HG03521 (cell line): Measurements from ENCODE around the gene NCS1.

ENCODE experiments used
- ATAC-seq: cut with Tn5 transposase; IDR thresholded peaks from one replicate; pipeline ENCODE4 v1.9.1; 2021; ENCODE audit warnings: mild to moderate bottlenecking, moderate library complexity; ENCODE audit not compliant: unreplicated experiment

Gene NCS1

DNA sequence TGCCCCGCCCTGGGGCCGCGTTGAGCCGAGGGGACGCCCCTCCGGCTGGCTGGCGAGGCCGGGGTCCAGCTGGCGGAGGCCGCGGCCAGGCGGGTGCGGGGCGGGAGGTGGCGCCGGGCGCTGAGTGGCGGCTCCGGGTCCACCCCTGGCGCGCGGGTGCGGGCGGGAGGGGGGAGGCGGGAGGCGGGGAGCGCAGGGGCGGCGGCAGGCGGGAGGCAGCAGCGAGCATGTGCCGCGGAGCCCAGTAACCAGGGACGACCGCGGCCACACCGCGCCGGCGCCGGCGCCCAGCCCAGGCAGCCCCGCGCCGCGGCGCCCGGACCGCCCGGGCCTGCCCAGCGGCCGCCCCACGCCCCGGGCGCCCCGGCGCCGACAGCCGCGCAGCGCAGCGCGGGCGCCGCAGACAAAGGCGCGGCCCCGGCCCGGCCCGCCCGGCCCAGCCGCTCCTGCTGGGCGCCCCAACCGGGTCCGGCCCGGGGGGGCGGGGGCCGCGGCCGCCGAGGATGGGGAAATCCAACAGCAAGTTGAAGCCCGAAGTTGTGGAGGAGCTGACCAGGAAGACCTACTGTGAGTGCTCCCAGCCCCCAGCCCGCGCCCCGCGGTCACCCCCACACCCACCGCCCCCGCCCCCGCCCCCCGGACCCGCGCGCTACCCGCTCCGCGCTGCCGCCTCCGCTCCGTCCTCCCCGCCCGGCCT lies at the start of gene NCS1:
TSS of gene NCS1 (plus strand) at position 244 of the 697 bp plus-strand sequence. CDS start at position 504, 260 bp downstream.
- ATAC-seq = no peak

DNA sequence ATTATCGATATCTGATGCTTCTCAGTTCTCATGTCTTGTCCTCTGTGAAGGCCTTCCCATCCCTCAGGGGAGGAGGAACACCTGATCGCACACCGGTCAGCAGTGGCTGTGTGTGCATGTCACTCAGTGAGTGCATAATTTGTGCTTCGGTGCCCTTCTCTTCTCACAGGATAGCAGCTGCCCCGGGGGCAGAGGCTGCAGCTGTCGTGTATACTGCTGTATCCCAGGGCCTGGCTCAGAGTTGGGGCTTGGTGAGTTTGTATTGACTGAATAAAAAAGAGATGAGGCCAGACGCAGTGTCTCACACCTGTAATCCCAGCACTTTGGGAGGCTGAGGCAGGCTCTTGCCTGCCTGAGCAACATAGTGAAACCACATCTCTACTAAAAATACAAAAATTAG lies 49.7 kb upstream of the NCS1 start:
- no peak for ATAC-seq

DNA sequence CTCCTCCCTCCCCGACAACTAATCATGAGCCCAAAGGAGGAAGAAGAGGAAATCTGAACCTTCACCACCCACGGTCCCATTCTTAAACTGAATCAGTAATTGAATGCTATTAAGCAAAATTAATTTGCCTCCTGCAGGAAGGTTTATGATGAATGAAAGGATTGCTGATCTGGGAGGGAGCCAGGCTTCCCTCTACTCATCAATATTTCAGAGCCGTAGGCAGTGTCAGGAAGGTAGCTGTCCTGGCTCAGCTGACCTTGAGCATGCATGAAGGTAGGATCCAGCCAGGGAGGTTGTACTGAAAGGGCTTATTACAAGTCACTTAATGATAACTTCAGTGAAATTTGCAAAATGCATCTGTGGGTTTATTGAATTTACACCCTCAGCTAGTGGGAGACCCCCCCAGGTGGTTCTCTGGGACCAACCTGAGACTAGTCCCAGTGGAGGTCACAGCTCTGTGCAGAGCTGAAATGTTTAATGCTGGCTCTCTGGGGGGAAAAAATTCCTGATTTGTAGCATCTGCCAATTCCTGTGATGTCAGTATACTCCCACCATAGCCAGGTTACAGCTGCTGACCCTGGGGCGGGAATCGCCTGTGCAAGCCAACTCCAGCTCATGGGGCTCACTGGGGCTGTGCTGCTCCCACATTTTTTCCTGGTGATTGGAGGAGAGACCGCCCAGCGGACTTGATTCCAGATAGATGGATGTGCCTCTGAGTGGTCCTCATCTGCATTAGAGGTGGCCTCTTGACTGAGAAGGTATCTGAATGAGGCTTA lies 47.9 kb upstream of the NCS1 start:
- ATAC-seq = no peak

DNA sequence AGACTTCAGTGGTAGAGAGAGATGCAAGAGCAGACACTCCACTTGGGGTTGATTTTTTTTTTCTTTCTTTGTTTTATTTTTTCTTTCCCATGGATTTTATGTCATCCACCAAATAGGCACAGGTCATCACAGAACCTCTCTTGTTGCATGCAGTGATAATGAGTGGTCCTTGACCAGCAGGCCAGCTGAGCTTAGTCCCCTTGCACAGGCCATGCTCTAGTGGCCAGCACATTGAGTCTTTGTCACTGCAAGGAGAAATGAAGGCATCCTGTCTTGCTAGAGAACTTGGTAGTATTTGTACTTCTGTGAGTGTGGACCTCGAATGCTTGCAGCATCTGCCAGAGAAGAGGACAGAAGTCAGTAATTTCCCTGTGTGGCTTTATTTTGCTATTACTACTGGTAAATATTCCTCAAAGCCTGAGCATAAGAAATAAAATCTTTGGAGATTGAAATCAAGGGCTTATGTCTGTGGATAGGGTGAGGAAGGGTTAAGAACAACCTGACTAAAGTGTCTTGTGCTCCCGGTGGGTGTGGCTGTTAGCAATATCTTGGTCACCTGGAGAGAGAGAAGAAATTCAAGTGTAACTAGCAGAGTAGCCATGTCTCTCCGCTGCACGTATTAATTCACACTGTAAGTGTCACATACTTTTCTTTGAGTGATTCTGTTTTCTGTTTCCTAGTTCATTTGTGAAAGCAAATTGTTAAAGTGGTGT lies 45.3 kb upstream of the NCS1 start:
- no peak for ATAC-seq

DNA sequence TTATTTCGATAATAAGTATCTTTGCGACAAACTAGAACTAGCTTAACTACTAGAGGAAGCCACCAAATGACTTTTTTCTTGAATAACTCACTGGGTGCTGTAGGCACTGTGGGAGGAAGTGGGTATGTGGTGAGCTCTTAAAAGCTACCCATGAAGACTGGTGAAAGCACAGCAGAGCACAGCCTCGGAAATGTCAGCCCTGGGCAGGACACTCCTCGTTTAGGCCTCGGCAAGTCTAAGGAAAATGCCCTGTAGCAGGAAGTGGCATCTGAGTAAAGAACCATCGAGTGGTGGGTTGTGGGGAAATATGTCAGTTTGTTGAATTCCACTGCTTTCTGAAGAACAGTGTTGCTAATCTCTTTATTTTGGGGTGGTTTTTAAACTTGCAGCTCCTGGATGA lies 44.0 kb upstream of the NCS1 start:
- no peak for ATAC-seq

DNA sequence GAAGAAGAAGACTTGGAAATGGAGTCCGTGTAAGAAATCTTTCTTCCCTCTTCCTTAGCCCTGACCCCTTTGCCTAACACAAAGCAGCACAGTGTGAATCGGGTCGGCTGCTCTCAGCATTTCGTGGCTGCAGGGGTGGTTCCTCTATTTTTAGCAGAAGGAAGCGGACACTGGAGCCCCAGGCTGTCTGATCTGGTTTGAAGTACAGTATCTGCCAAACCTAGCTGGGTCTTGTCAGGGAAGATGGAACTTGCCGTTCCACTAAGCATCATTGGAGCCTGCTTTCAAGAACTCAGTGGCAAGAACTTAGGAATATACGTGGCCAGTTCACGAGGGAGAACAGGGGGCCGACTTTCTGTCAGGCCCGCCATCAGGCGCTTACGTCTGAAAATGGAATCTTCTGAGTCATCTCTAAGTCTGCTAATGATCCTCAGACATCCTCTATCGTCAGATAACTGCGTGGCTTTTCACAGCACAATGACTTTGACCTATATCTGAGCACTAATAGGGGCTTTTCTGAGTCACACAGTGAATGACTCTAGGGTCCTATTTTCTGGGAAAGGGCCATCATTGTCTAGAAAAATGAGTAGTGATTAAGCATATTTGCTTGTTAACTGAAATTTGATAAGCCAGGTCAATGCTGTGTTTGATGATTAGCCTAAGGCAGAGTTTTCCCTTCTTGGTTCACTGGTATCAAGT lies 43.3 kb upstream of the NCS1 start:
- peak; percentile 61 for ATAC-seq

DNA sequence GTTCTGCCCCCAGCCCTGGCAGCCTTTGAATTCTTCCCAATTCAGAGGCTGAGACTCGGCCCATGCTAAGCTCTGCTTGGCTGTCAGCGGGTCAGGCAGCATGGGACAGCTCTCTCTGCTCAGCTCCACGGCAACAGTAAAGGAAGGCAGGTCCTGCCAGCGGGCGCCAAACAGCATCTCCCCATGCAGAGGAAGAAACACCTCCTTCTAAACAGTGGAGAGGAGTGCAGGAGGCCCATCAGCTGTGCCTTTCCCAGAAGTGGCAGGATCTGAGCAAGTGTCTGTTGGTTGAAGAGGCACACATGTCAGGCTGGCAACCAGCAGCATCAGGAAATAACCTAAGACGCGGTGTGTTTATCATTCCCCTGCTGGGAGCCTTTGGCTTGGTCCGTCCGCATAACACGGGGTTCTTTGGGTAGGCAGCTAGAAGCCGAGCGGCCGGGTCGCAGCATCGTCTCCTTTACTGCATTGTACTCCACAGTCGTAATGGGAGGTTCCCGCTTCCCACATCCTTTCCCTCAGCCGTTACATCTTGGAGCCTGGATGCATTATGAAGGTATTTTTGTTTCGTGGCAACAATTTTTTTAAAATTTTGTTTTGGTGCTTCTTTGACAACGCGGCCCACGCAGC lies 42.7 kb upstream of the NCS1 start:
- ATAC-seq = peak; percentile 18

DNA sequence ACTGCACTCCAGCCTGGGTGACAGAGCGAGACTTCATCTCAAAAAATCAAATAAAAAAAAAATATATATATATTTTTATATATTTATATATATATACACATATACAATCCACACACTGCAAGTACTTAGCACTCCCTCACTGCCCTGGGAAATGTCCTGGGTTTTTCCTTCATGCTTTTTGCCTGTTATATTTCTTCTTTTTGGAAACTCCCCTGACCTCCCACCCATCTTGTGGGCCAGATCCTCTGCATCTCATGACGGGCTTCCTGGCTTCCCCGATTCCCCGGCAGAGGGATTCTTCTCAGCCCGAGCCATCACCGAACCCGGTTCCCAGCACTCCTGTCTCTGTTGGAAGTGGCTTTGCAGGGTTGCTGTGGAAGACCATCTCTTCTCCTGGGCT lies 39.5 kb upstream of the NCS1 start:
- no peak for ATAC-seq

DNA sequence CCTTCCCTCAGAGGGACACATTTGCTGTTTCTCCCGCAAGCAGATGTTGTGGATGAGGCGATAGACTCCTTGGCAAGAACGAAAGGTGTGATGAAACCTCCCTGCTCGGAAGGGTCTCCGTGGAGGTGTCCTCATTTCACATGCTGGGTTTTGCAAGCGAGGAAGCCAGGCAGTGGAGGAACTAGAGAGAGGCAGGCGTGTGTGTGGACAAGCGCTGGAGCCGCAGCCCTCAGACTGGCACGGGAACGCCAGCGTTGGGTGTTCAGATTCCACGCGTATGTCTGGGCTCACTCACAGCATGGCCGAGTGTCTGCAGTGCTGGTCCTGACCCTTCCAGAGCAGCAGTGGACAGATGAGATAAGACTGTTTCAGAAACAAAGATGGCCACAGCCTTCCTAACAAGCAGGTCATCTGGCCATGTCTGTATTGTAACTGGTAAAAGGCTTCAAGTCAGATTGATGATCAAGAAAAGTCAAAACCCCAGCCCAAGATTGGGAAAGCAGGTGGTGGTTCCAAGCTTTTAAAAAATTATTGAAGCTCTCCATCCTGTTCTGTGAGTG lies 35.0 kb upstream of the NCS1 start:
- ATAC-seq = no peak

DNA sequence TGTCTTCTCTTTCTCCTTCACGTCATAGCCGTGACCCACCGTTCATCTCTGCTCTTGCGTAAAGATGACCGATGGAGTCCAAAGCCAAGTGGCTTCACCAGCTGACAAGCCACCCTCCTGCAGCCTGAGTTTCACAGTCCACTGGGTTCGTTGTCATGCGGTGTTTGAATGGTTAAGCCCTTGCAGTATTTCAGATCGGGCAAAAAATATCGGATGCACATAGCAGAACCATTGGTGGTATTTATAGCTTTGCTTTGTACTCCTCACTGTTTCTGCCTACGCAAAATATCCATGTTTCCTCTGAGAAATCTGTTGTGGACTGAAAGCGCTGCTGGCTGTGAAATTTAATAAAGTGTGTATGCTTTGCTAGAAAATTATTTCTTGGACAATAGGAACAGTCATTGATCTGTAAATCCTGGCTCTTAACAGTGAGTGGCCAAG lies 34.5 kb upstream of the NCS1 start:
- no peak for ATAC-seq

DNA sequence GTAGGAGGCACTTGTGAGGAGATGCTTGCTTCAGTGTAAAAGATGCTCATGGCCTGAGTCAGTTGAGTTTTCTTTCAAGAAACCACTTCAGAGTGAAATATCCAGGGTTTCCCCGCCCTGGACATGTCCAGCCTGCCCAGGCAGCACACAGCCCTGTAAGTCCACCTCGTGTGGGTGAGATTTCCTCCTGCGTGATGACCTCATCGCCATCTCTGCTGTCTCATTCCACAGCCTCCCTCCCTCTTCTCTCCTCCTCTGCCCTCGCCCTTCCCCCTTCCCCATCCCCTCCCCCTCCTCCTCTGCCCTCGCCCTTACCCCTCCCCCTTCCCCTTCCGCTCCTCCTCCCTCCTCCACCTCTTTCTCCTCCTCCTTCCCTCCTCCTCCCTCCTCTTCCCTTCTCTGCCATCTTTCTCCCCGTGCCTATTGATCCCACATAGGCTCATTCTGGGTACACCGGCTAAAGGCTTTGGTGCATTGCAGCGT lies 34.0 kb upstream of the NCS1 start:
- no peak for ATAC-seq

DNA sequence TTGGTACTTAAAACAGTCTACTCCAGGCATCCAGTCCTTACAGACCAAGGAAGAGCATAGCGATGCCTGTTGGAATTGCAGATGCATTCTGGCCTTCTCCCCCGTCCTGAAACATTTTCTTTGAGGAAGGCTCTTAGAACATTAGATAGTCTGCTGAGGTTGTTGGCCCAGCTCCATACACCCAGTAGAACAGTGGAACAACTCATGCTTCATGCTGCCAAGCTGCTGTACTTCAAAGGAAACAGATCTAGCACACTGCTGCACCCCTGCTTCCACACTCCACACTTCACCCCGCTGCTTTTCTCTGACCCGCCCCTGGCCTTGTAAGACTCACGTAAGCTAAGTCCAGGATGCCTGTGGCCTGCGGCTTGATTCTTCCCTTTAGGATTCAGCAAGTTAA lies 33.4 kb upstream of the NCS1 start:
- no peak for ATAC-seq

DNA sequence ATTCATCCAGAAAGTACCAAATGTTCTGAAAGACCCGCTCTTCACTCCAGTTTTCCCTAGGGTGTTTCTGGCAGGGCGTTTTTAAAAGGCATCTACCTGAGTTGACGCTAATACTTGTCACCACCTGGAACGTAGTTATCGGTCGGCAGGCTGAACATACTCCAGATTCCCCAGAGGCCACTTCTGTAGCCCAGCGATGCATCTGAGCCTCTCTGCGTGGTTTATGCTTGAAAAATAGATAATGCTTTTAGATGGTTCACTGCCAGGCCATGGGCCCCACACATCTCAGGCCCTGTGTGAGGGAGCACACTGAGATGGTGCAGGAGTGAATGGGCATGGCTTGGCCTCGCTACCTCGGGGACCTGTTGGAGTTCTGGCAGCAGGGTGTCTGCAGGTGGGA lies 33.0 kb upstream of the NCS1 start:
- no peak for ATAC-seq

DNA sequence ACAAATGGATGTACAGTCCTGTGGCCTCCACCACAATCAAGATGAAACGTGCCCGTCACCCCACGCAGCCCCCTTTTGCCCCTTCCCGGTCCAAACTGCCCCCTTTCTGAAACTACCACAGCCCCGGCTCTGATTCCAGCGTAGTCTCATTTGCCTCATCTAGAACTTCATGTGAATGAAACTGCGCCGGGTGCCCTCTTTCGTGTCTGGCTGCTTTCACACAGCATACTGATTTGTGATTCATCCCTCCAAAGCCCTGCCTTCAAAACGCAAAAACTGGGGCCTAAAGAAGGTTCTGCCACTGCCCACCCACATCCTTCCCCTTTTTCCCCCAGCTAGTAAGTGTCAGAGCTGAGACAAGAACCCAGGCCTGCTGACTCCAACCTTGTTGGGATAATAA lies 31.5 kb upstream of the NCS1 start:
- ATAC-seq = no peak

DNA sequence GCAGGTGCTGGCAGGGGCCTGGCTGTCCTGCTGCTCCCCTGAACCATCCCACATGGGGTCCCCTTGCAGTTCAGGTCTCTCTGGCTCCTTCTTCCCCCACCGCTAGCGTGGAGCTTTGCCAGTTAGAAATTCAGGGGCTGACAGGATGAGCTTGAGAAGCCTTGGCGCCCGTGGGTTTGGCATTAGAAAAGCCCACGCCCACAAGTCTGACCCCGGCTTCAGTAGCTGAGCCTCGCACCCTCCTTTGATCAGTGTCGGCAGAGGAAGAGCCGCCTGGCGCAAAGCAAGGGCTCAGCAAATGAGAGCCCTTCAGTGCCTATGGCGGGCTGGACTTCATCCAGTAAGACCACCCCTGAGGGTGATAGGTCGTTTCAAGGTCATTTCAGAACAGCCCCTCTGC lies 30.1 kb upstream of the NCS1 start:
- no peak for ATAC-seq

DNA sequence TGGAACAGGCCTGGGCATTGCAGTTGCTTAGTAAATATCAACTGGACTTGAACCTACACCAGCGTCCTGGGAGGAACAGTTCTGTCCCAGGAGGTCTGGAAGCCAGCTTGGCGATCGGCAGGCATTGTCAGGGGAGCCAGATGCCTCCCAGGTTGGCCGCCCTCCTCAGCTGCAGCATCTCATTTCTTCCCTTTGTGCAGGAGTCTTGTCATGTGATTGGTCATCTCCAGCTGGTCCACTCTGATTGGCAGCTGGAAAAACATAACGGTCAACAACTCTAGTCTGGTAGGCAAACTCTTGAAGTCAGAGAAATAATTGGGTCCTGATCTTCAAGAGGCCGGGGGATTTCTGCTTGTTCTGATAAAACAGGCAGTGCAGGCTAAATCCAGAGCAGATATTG lies 29.6 kb upstream of the NCS1 start:
- no peak for ATAC-seq

DNA sequence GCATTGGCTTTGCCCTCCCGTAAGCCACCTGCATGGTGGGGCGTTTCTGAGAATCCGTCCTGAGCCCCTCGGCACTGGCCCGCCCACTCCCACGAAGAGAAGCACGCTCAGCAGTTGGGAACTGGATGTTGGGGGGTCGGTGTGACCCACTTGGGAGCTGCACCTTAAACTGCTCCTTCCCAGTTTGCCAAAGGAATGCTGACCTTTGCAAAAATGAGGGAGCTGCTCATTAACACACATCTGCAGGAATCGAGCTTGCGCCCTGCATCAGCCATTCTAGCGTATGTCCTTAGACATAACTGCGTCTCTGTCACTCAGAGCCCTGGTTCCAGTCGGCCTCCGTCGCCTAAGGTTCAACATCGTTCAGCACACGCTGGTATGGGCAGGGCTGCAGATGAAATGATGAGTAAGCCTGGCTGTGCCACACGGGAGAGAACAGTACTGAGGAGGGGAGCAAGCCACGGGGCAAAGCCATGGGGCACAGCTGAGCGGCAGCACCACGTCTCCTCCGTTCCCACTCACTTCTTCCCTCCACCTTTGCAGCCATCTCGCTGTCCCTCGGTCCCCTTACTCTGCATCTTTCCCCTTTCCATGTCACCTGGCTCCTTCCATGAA lies 28.8 kb upstream of the NCS1 start:
- ATAC-seq = no peak

DNA sequence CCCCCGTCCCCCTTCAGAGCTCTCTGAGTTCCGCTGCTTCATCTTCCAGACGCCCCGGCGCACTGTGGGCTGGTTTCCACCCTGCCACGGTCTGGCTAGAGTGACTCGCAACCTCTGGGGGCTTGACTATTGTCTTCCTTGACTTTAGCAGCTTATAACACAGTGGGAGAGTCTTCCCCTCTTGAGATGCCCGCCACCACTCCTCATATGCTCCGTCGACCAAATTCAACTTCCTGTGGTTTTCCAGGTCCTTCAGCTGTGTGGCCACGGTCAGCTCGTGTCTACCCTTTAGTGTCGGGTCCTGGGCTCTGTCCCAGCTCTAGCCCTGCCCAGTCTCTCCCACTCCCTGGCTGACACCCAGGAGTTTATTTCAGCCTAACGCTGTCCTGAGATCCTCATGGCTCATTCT lies 28.2 kb upstream of the NCS1 start:
- ATAC-seq = no peak

DNA sequence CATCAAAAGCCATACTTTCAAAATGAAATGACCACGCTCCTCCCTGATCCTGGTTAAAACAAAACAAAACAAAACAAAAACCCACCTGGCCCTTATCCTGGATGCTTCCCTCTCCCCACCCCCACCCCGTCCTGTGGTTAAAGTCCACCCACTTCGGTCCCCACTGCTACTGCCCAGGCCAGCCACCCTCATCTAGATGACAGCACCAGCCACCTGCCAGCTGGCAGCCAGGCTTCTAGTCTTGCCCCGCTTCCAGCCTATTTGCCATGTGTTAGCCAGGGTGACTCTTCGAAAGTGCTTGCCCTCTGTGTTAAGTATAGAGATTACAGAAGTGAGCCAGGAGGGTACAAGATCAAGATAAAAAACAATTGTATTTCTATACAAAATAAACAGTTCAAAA lies 27.5 kb upstream of the NCS1 start:
- ATAC-seq = no peak

DNA sequence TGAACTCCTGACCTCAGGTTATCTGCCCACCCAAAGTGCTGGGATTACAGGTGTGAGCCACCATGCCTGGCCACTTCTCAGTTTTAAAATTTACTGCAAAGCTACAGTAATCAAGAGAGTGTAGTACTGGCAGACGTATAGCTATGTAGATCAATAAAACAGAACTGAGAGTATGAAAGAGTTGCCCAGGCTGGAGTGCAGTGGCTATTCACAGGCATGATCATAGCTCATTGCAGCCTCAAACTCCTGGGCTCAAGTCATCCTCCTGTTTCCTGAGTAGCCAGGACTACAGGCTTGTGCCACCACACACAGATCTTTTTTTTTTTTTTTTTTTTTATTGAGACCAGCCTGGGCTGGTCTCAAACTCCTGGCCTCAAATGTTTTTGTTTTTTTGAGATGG lies 26.5 kb upstream of the NCS1 start:
- ATAC-seq = no peak
